B cell (primary cell): Measurements from ENCODE around the gene FOXS1.

Experiments
- CTCF ChIP-seq: fragments of 200-600 bp; IDR thresholded peaks from one replicate; pipeline ENCODE4 v1.8.0; 2022; ENCODE audit warnings: antibody characterized with exemption, mild to moderate bottlenecking
- EZH2 ChIP-seq: IDR thresholded peaks from 2 replicates; pipeline ENCODE4 v1.6.1; 2012; ENCODE audit warnings: borderline replicate concordance, low read depth, mild to moderate bottlenecking, moderate library complexity, low read length; ENCODE audit not compliant: insufficient read depth, poor library complexity, severe bottlenecking

GRCh38 chr20:31833130-31833930, 12.1 kb downstream of the FOXS1 start:
- TF ChIP-seq CTCF (peak; percentile 92), EZH2 (no peak)
